GM12801 (cell line): ENCODE measurements around the gene CDH8.

Source experiments
- TF ChIP-seq, protein P1 (sequence below): IDR thresholded peaks from one replicate; pipeline ENCODE4 v1.5.1; 2011; ENCODE audit warnings: control low read depth; ENCODE audit not compliant: insufficient read length; ENCODE audit errors: extremely low read depth

The CDH8 gene

DNA sequence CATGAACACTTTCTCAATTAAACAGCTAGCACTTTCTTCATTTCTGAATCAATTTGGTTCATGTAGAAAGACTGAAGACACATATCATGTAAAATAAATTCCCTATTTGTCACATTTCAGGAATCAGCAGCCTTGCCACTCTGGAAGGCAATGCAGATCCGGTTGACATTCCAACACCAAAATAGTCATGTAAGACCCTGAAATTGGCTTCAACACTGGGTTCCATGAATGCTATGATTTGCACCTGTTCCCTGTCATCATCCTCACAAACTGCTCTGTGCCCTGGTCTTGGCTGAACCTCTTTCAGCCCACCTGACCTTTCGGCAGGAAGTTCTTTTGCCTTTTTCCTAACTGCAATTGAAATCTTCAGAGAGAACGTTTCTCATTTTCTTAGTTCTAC lies 156.9 kb downstream of the CDH8 start:
- TF ChIP-seq, protein P1, sequence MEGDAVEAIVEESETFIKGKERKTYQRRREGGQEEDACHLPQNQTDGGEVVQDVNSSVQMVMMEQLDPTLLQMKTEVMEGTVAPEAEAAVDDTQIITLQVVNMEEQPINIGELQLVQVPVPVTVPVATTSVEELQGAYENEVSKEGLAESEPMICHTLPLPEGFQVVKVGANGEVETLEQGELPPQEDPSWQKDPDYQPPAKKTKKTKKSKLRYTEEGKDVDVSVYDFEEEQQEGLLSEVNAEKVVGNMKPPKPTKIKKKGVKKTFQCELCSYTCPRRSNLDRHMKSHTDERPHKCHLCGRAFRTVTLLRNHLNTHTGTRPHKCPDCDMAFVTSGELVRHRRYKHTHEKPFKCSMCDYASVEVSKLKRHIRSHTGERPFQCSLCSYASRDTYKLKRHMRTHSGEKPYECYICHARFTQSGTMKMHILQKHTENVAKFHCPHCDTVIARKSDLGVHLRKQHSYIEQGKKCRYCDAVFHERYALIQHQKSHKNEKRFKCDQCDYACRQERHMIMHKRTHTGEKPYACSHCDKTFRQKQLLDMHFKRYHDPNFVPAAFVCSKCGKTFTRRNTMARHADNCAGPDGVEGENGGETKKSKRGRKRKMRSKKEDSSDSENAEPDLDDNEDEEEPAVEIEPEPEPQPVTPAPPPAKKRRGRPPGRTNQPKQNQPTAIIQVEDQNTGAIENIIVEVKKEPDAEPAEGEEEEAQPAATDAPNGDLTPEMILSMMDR: no peak

DNA sequence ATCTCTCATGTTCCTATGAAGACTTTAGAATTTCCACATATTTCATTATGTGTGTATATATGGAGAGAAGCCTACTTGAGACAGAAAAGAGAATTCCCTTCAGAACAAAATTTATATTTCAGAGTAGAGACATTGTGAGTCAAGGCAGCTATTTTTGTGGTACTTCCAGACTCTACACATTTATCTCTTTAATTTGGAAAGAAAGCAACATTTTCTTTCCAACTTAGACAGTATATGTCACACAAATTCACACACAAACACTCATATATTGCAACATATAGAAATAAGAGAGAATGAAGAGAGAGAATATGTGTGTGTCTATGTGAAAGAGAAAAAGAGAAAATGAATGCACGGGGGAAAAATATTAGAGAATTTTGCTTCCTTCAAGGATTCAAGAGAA lies 158.8 kb downstream of the CDH8 start:
- TF ChIP-seq, protein P1: no peak

DNA sequence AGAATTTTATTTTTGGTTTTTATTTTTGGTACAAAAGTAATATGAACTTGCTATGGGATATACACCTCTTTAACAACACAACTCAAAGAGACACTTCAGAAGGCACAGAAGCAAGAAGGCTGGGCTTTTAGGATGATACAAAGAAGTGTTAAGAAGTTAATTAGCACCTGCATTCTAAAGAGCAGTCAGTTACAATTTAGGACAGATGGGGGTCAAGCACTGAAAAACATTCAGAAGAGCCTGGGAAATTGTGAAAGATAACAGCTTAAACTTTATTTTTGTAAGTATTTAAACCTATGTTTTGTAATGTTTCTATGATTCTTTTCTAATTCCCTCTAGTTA lies 163.5 kb downstream of the CDH8 start:
- TF ChIP-seq, protein P1: no peak

DNA sequence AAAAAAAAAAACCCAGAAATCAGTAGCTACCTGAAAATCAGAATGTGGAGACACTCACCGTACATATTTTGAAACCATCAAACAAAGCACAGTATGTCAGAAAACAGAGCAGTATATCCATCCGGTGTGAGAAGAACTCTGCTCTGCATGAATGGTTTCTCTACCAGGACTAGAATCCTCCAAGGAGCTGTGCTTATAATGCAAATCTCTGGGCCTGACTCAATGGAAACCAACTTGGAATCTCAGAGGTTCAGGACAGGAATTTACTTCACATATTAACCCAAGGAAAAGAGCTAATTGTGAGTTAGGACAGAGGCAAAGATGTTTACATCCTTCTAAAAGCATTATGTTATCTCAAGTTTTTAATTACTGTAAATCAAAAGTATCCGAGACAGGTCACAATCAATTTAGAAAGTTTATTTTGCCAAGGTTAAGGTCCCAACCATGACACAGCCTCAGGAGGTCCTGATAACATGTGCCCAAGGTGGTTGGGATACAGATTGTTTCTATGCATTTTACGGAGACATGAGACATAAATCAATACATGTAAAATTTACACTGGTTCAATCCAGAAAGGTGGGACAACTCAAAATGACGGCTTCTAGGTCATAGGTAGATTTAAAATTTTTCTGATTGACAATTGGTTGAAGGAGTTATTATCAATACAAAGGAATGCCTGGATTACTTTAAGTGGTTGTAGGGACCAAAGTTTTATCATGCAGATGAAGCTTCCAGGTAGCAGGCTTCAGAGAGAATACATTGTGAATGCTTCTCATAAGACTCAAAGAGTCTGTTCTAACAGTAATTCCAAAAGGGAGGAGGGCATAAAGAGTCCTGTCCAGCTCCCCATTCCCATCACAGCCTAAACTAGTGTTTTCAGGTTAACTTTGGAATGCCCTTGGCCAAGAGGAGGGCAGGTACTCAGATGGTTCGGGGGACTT lies 164.1 kb downstream of the CDH8 start:
- TF ChIP-seq, protein P1: no peak

DNA sequence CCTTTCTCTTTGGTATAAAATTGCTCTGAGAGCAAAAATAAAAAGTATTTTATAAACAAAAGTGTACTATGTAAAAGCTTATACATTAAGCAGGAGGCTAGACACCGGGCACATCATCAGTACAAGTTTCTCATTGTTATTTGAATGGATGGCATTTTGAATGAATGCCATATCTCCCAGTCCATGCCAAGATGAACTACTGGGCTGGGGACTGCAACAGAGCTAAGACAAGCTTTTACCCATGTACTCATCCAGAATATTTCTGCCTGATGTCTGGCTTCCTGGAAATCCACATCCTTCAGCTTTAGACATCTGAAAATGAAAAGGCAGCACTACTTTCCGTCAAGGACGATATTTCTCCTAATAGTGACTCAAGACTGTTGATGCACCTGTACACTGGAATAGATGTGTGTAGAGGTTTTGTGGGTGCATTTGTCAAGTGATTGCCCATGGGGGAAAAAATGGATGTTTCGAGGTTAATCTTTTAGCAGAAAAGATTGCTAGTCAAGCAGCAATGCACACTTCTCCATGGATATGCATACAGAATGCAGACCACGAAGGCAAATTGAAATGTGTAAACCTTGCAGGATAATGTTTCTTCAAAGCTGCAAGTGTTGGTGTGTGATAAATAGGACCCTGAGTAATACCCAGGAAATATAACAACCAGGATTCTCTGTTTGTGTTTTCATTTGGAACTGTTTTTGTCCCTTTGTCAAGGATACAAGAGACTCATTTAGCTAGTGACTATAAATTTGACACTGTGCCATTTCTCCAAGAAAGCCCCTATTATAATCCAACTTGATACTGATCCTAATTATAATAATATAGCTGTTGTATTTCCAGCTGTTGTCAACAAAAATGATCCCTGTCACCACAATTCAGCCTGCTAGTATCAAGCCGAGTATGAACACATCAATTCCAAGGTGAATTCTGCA lies 173.8 kb downstream of the CDH8 start:
- TF ChIP-seq, protein P1: no peak

DNA sequence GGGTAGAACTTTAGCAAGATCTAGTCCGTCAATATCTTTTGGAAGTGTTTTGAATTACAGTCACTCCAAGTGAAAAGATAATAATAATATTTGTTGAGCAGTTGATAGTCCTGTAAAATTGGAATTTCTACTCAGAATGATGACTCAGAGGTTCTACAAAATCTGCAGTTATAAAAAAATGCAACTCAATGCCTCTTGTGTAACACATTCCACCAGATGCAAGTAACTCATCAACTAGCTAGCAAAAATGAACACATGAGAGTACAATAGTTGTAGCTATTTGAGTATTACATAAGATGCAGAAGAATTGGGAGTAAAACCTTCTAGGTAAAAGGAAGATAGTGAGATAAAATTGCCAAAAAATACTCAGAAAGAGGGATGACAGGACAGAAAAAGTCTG lies 177.2 kb downstream of the CDH8 start:
- TF ChIP-seq, protein P1: no peak

DNA sequence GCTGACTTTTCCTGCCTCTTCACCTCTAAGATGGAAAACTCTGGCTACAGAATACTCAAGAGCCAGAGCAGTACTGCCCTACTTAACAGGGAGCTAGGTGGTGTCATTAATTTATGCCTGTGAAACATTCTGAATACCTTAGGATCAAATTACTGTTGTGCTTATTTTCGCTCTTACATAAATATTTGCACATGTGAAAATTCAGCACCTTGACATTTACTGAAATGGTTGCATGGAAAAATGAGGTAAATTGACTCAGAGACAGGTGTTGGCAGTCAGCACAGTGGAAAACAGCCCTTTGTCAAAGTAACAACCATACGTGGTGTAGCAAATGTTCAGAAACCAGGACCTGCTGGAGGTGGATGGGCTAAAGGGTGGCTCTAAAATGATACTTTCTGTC lies 193.6 kb downstream of the CDH8 start:
- TF ChIP-seq, protein P1: no peak
